Smooth muscle cell (in vitro differentiated cells): ENCODE results near the gene C16orf86. TPM values are rescaled to one million over a fixed set of nuclear protein-coding genes. Genes with fewer than 3 reads are reported as not detected.

Experiments used
- polyA plus RNA-seq: library from polyadenylated mRNA; unstranded; fragments of >200 nt; fragmentation: Nextera tagmentation; extraction: Ambion mirVana; gene quantifications from 2 replicates; pipeline ENCODE4 v1.2.1, GENCODE V29; 2016
- total RNA-seq: library from RNA; depleted of rRNA; stranded (reverse); fragments of >200 nt; gene quantifications from 2 replicates; pipeline ENCODE4 v1.2.3, GENCODE V29; 2014

C16orf86 gene
- total and polyA plus RNA-seq, 2 experiments from 2014 or later, result 3.4 to 8.5 TPM

Other genes with a start within 250 kb of the C16orf86 start
- not detected in 2 replicates for gene HSD11B2, start 235.7 kb upstream of the C16orf86 start, total RNA-seq
- not detected in 2 replicates for gene HSD11B2, start 235.7 kb upstream of the C16orf86 start, polyA plus RNA-seq
- gene ATP6V0D1, start 185.7 kb upstream of the C16orf86 start, total RNA-seq, result 74.7 and 96.8 TPM in 2 replicates
- gene ATP6V0D1, start 185.7 kb upstream of the C16orf86 start, polyA plus RNA-seq, result 114 and 128 TPM in 2 replicates
- not detected in 2 replicates for gene AGRP, start 183.3 kb upstream of the C16orf86 start, total RNA-seq
- not detected in 2 replicates for gene AGRP, start 183.3 kb upstream of the C16orf86 start, polyA plus RNA-seq
- 10.7 and 26.6 TPM in 2 replicates for gene RIPOR1, start 138.0 kb upstream of the C16orf86 start, total RNA-seq
- 47.3 and 57.2 TPM in 2 replicates for gene RIPOR1, start 138.0 kb upstream of the C16orf86 start, polyA plus RNA-seq
- 32.4 and 37.3 TPM in 2 replicates for gene CTCF, start 104.3 kb upstream of the C16orf86 start, total RNA-seq
- gene CTCF, start 104.3 kb upstream of the C16orf86 start, polyA plus RNA-seq, result 28.4 and 34.8 TPM in 2 replicates
- 0.18 and 0.76 TPM in 2 replicates for gene CARMIL2, start 21.7 kb upstream of the C16orf86 start, total RNA-seq
- 1.2 and 1.9 TPM in 2 replicates for gene CARMIL2, start 21.7 kb upstream of the C16orf86 start, polyA plus RNA-seq
- gene ACD, start 6.6 kb upstream of the C16orf86 start, total RNA-seq, result 16.5 and 21.9 TPM in 2 replicates
- 31.7 and 45.2 TPM in 2 replicates for gene ACD, start 6.6 kb upstream of the C16orf86 start, polyA plus RNA-seq
- 0.36 TPM in 1 of 2 replicates, not detected in the other for gene PARD6A, start 5.9 kb upstream of the C16orf86 start, total RNA-seq
- gene PARD6A, start 5.9 kb upstream of the C16orf86 start, polyA plus RNA-seq, result 0.58 and 2.0 TPM in 2 replicates
- gene ENKD1, start 64 bp upstream of the C16orf86 start, total RNA-seq, result 8.2 and 9.8 TPM in 2 replicates
- gene ENKD1, start 64 bp upstream of the C16orf86 start, polyA plus RNA-seq, result 14.2 and 19.0 TPM in 2 replicates
- gene GFOD2, start 52.5 kb downstream of the C16orf86 start, total RNA-seq, result 10.6 and 15.1 TPM in 2 replicates
- gene GFOD2, start 52.5 kb downstream of the C16orf86 start, polyA plus RNA-seq, result 15.0 and 24.0 TPM in 2 replicates
- gene RANBP10, start 139.7 kb downstream of the C16orf86 start, total RNA-seq, result 4.6 and 9.8 TPM in 2 replicates
- gene RANBP10, start 139.7 kb downstream of the C16orf86 start, polyA plus RNA-seq, result 5.9 and 6.6 TPM in 2 replicates
- 0.18 and 1.1 TPM in 2 replicates for gene TSNAXIP1, start 140.1 kb downstream of the C16orf86 start, total RNA-seq
- 1.0 and 3.1 TPM in 2 replicates for gene TSNAXIP1, start 140.1 kb downstream of the C16orf86 start, polyA plus RNA-seq
- 23.0 and 31.3 TPM in 2 replicates for gene THAP11, start 175.5 kb downstream of the C16orf86 start, total RNA-seq
- 32.7 and 38.3 TPM in 2 replicates for gene THAP11, start 175.5 kb downstream of the C16orf86 start, polyA plus RNA-seq
- 112 and 115 TPM in 2 replicates for gene NUTF2, start 180.1 kb downstream of the C16orf86 start, total RNA-seq
- 202 and 208 TPM in 2 replicates for gene NUTF2, start 180.1 kb downstream of the C16orf86 start, polyA plus RNA-seq
- 37.3 and 47.0 TPM in 2 replicates for gene CENPT, start 180.9 kb downstream of the C16orf86 start, total RNA-seq
- gene CENPT, start 180.9 kb downstream of the C16orf86 start, polyA plus RNA-seq, result 65.8 and 79.7 TPM in 2 replicates
- 35.5 and 46.3 TPM in 2 replicates for gene EDC4, start 206.2 kb downstream of the C16orf86 start, total RNA-seq
- 64.5 and 74.7 TPM in 2 replicates for gene EDC4, start 206.2 kb downstream of the C16orf86 start, polyA plus RNA-seq
- gene NRN1L, start 218.1 kb downstream of the C16orf86 start, total RNA-seq, result not detected in 2 replicates
- gene NRN1L, start 218.1 kb downstream of the C16orf86 start, polyA plus RNA-seq, result 0.46 and 0.57 TPM in 2 replicates
- gene PSKH1, start 226.4 kb downstream of the C16orf86 start, total RNA-seq, result 15.3 and 17.2 TPM in 2 replicates
- 35.2 and 36.0 TPM in 2 replicates for gene PSKH1, start 226.4 kb downstream of the C16orf86 start, polyA plus RNA-seq